GM12878 (cell line): ENCODE measurements around the gene TBX10. TPM values are rescaled to one million over a fixed set of nuclear protein-coding genes. Genes with fewer than 3 reads are reported as not detected.
A peak's percentile ranks its signal among the peaks of the same experiment; 100 is the strongest.

ENCODE experiments used
- ATAC-seq: fragments of 200-7000 bp; cut with Tn5 transposase; 3 replicates; pipeline ENCODE4 v1.9.1; 2020; ENCODE audit warnings: mild to moderate bottlenecking, moderate library complexity
- BruUV-seq: library from RNA; stranded (reverse); fragments of 400-500 nt; replicated peaks from 2 replicates; lab custom pipeline; 2021; lab: Mats Ljungman, UMichigan
- CTCF ChIA-PET: fragments of 300-600 bp; sonication (Branson Sonifier 250); formaldehyde crosslinking; extraction: SDS; loops from one replicate; lab custom pipeline; 2021; ENCODE audit warnings: inconsistent platforms; lab: Yijun Ruan, JAX
- POLR2A ChIA-PET: fragments of 350-600 bp; formaldehyde crosslinking; extraction: SDS; loops from one replicate; lab custom pipeline; 2021; ENCODE audit warnings: inconsistent platforms; lab: Charles Lee
- RAD21 ChIA-PET: fragments of 300-600 bp; sonication (Branson Sonifier 250); formaldehyde crosslinking; loops from one replicate; lab custom pipeline; 2023; ENCODE audit warnings: antibody characterized with exemption; ENCODE audit not compliant: unreplicated experiment; lab: Charles Lee
- SMC1A ChIA-PET: fragments of 300-600 bp; sonication (Branson Sonifier 250); formaldehyde crosslinking; loops from one replicate; lab custom pipeline; 2023; ENCODE audit not compliant: unreplicated experiment, uncharacterized antibody; lab: Charles Lee
- DNase-seq: peaks from one replicate; pipeline ENCODE4 v3.0.0-alpha.2; 2011; ENCODE audit warnings: low read depth, low spot score
- FAIRE-seq: peaks from 3 replicates; lab custom pipeline; 2011; peaks lifted over from hg19 to GRCh38; lab: Jason Lieb, UNC
- H2AFZ ChIP-seq: 2 replicates; pipeline ENCODE4 v1.6.0; 2011; ENCODE audit warnings: low read depth, low read length, control low read depth; ENCODE audit not compliant: control insufficient read depth
- H3K27ac ChIP-seq: 2 replicates; pipeline ENCODE4 v1.5.1; 2011; ENCODE audit warnings: control low read depth; ENCODE audit not compliant: control insufficient read depth, insufficient read depth
- H3K27me3 ChIP-seq, 2 experiments: replicated peaks in 1 of 2; 2 replicates each; pipeline versions ENCODE4 v1.6.0 to v1.6.1; 2011; ENCODE audit warnings: low read length in 1 of 2; ENCODE audit not compliant: control insufficient read depth in 2 of 2, insufficient read depth in 2 of 2
- H3K36me3 ChIP-seq, 2 experiments: 2 replicates each; pipeline ENCODE4 v1.5.1; 2011; ENCODE audit warnings: low read length in 1 of 2; ENCODE audit not compliant: control insufficient read depth in 2 of 2, insufficient read depth in 2 of 2
- H3K4me1 ChIP-seq: 2 replicates; pipeline ENCODE4 v1.6.1; 2011; ENCODE audit warnings: mild to moderate bottlenecking, low read length, moderate library complexity, mixed read lengths; ENCODE audit not compliant: control insufficient read depth, insufficient read depth
- H3K4me2 ChIP-seq: 2 replicates; pipeline ENCODE4 v1.6.0; 2011; ENCODE audit warnings: control low read depth; ENCODE audit not compliant: control insufficient read depth, insufficient read depth
- H3K4me3 ChIP-seq: fragments of 200-600 bp; sonication (generic); 2 replicates; pipeline ENCODE4 v1.5.1; 2016
- H3K79me2 ChIP-seq: 2 replicates; pipeline ENCODE4 v1.6.0; 2011; ENCODE audit warnings: low read length; ENCODE audit not compliant: control insufficient read depth, insufficient read depth
- H3K9ac ChIP-seq: 2 replicates; pipeline ENCODE4 v1.8.0; 2011; ENCODE audit warnings: low read length, control low read depth, mixed read lengths; ENCODE audit not compliant: control insufficient read depth, insufficient read depth
- H3K9me3 ChIP-seq: replicated peaks from 3 replicates; pipeline ENCODE4 v1.5.1; 2011; ENCODE audit warnings: mild to moderate bottlenecking, low read length; ENCODE audit not compliant: control insufficient read depth, insufficient read depth
- H4K20me1 ChIP-seq: 2 replicates; pipeline ENCODE4 v1.6.0; 2011; ENCODE audit not compliant: control insufficient read depth, insufficient read depth
- BHLHE40 ChIP-seq, 2 experiments: fragments of 450-650 bp in 1 of 2; IDR thresholded peaks; 2 replicates each; pipeline ENCODE4 v1.6.1; 2011 to 2017; ENCODE audit warnings: low read depth in 2 of 2, borderline replicate concordance in 1 of 2, improper control_type of control experiment in 1 of 2, low read length in 1 of 2, mild to moderate bottlenecking in 1 of 2
- CHD1 ChIP-seq: IDR thresholded peaks from 2 replicates; pipeline ENCODE4 v1.6.1; 2012; ENCODE audit warnings: low read depth, low read length, improper control_type of control experiment
- CREB1 ChIP-seq: IDR thresholded peaks from 2 replicates; pipeline ENCODE4 v1.6.1; 2012; ENCODE audit warnings: low read depth, mild to moderate bottlenecking, inconsistent platforms
- EP300 ChIP-seq, 2 experiments: fragments of 150-350 bp in 1 of 2; IDR thresholded peaks; 2 replicates each; pipeline ENCODE4 v1.6.1; 2011 to 2012; ENCODE audit warnings: low read depth in 2 of 2, low read length in 2 of 2, borderline replicate concordance in 1 of 2, improper control_type of control experiment in 1 of 2, inconsistent platforms in 1 of 2; ENCODE audit not compliant: control insufficient read depth in 1 of 2
- HDGF ChIP-seq: fragments of 450-650 bp; IDR thresholded peaks from 2 replicates; pipeline ENCODE4 v1.6.1; 2016; ENCODE audit warnings: antibody characterized with exemption
- IKZF1 ChIP-seq: fragments of 450-650 bp; conservative IDR thresholded peaks from 2 replicates; pipeline ENCODE4 v1.6.1; 2017; ENCODE audit warnings: antibody characterized with exemption, mild to moderate bottlenecking
- IRF5 ChIP-seq: fragments of 450-650 bp; IDR thresholded peaks from 2 replicates; pipeline ENCODE4 v1.6.1; 2017; ENCODE audit warnings: borderline replicate concordance
- MYB ChIP-seq: fragments of 150-350 bp; IDR thresholded peaks from 2 replicates; pipeline ENCODE4 v1.6.1; 2014; ENCODE audit warnings: mild to moderate bottlenecking, low read depth, low read length, borderline replicate concordance
- PAX5 ChIP-seq: IDR thresholded peaks from 2 replicates; pipeline ENCODE4 v1.6.1; 2011; ENCODE audit warnings: low read depth, low read length, borderline replicate concordance
- RBBP5 ChIP-seq: fragments of 200-600 bp; sonication (generic); conservative IDR thresholded peaks from 2 replicates; pipeline ENCODE4 v1.6.1; 2016
- RFX5 ChIP-seq: IDR thresholded peaks from 2 replicates; pipeline ENCODE4 v1.6.1; 2011; ENCODE audit warnings: low read depth, low read length, improper control_type of control experiment
- SMARCA5 ChIP-seq: fragments of 450-650 bp; IDR thresholded peaks from 2 replicates; pipeline ENCODE4 v1.6.1; 2017; ENCODE audit warnings: mild to moderate bottlenecking
- TBL1XR1 ChIP-seq: IDR thresholded peaks from 2 replicates; pipeline ENCODE4 v1.6.1; 2012; ENCODE audit warnings: low read depth, low read length, improper control_type of control experiment
- TCF3 ChIP-seq: IDR thresholded peaks from 2 replicates; pipeline ENCODE4 v1.6.1; 2012; ENCODE audit warnings: low read depth, mild to moderate bottlenecking, low read length, borderline replicate concordance; ENCODE audit not compliant: insufficient read depth
- ZNF217 ChIP-seq: fragments of 450-650 bp; IDR thresholded peaks from 2 replicates; pipeline ENCODE4 v1.6.1; 2017; ENCODE audit warnings: antibody characterized with exemption, mild to moderate bottlenecking
- ZNF24 ChIP-seq: fragments of 450-650 bp; IDR thresholded peaks from 2 replicates; pipeline ENCODE4 v1.6.1; 2017; ENCODE audit warnings: antibody characterized with exemption, mild to moderate bottlenecking
- ZNF274 ChIP-seq: IDR thresholded peaks from one replicate; pipeline ENCODE4 v1.8.0; 2011; ENCODE audit not compliant: insufficient read length, insufficient read depth
- ZNF687 ChIP-seq: fragments of 450-650 bp; IDR thresholded peaks from 2 replicates; pipeline ENCODE4 v1.6.1; 2017; ENCODE audit warnings: mild to moderate bottlenecking, moderate library complexity
- WGBS: methylation state at CpG from one replicate; pipeline ENCODE4 v1.1.6; 2016; ENCODE audit warnings: low lambda C conversion rate; ENCODE audit not compliant: insufficient replicate concordance, insufficient coverage; ENCODE audit errors: missing lambda C conversion rate; 5-methylcytosine and 5-hydroxymethylcytosine counted together
- in situ Hi-C: fragments of 300-500 bp; cut with MboI; formaldehyde crosslinking; loops from 9 replicates; pipeline ENCODE4 v1.14.3; 2018; ENCODE audit warnings: mixed read lengths
- intact Hi-C: fragments of 100-400 bp; cut with micrococcal nuclease; formaldehyde crosslinking; loops from one replicate; pipeline ENCODE4 v1.14.2; 2022; ENCODE audit not compliant: unreplicated experiment
- polyA plus RNA-seq, 11 experiments: library from polyadenylated mRNA; depleted of rRNA in 4 of 11; unstranded in 6 of 11; stranded (reverse) in 5 of 11; fragments of >200 nt; fragmentation: Nextera tagmentation in 4 of 11; fragmentation: Illumina TruSeq in 1 of 11; extraction: Ambion mirVana in 4 of 11; extraction: Trizol in 1 of 11; gene quantifications; 1 replicate in 1 of 11; 2 replicates in 10 of 11; pipeline versions ENCODE4 v1.2.1 to v1.2.3, GENCODE V29; 2011 to 2016; ENCODE audit warnings: inconsistent platforms in 2 of 11, missing spikeins in 2 of 11, low read depth in 1 of 11
- total RNA-seq, 4 experiments: library from RNA; depleted of rRNA in 3 of 4; stranded (reverse); fragments of >200 nt in 3 of 4; fragmentation: Illumina TruSeq in 1 of 4; extraction: Trizol in 1 of 4; gene quantifications; 2 replicates each; pipeline versions ENCODE4 v1.2.1 to v1.2.3, GENCODE V29; 2013 to 2021

Gene TBX10
- total and polyA plus RNA-seq, 10 of the 15 experiments (the other 5 are each of a cell fraction or from before 2014, with no cell fraction given): 0.10 to 0.44 (median 0.20) TPM; not detected in 4

- no peak overlapping the region; the same call in 1 of the 2 replicates for H2AFZ ChIP-seq
- H3K4me2 ChIP-seq: peak overlapping the region; percentile 58
- H3K27ac ChIP-seq: peak overlapping the region; percentile 50
- ATAC-seq (peak; percentile 53), DNase-seq (peak; percentile 70), FAIRE-seq (peak; percentile 13)
- H4K20me1 ChIP-seq: no peaks in the 10 kb centered on the region
- CTCF ChIA-PET: interaction anchor here (0.6 to 8.4 kb wide), 11 partner anchors 7 to 283 kb away, joined by 3 to 132 read pairs (median 6); partner anchors contain the start of genes NUDT8 and TBX10
- peaks cover 3% of the 10 kb centered on the region; the same call in 2 of the 3 replicates for H3K9me3 ChIP-seq
- SMC1A ChIA-PET: interaction anchor here (1.3 to 6.2 kb wide), 4 partner anchors 10 to 88 kb away, joined by 4 to 69 read pairs (median 5); no protein-coding TSS in a partner anchor
- in situ Hi-C loops: no loop called here
- WGBS: 3% methylated on average over 24 of the region's 24 CpGs
- no peak overlapping the region for H3K4me3 ChIP-seq
- intact Hi-C loops: no loop called here
- no peaks in the 10 kb centered on the region for H3K27me3 ChIP-seq
- POLR2A ChIA-PET: interaction anchor here (0.5 to 1.5 kb wide), 5 partner anchors 9 to 89 kb away, joined by 3 to 4 read pairs (median 3); partner anchors contain the start of gene NUDT8
- H3K36me3 ChIP-seq: no peaks in the 10 kb centered on the region
- H3K79me2 ChIP-seq: no peaks in the 10 kb centered on the region
- RAD21 ChIA-PET: interaction anchor here (0.6 to 5.6 kb wide), 6 partner anchors 10 to 64 kb away, joined by 3 to 49 read pairs (median 7); partner anchors contain the start of genes GSTP1 and NUDT8
- peaks cover 61% of the 10 kb centered on the region for H3K4me1 ChIP-seq
- H3K9ac ChIP-seq: no peak overlapping the region
- no TSS peak for BruUV-seq
- peak in 1 of 2 experiments; percentile 64; a peak in 1 of 4 replicates for TF ChIP-seq BHLHE40 (IDR thresholded peaks at IDR 0.05; ENCODE audit: borderline replicate concordance in 1 of 2, low read depth in 2 of 2, low read length in 1 of 2)
- TF ChIP-seq TBL1XR1: no peak
- TF ChIP-seq ZNF687: peak; percentile 68
- peak; percentile 30; the same call in 1 of the 2 replicates for TF ChIP-seq CREB1
- TF ChIP-seq EP300 (IDR thresholded peaks at IDR 0.05; ENCODE audit: borderline replicate concordance in 1 of 2, control insufficient read depth in 1 of 2, low read depth in 2 of 2, low read length in 2 of 2): peak in 1 of 2 experiments; percentile 14; a peak in 1 of 4 replicates
- TF ChIP-seq CHD1: no peak
- TF ChIP-seq RBBP5: no peak
- 0 out of 2 replicates have a peak, but pooled peaks have one; percentile 50 for TF ChIP-seq HDGF
- TF ChIP-seq ZNF217: peak; percentile 86
- TF ChIP-seq MYB: no peak
- peak; percentile 73; the same call in 1 of the 2 replicates for TF ChIP-seq IRF5
- 0 out of 2 replicates have a peak, but pooled peaks have one; percentile 39 for TF ChIP-seq TCF3
- no peak for TF ChIP-seq ZNF274
- TF ChIP-seq SMARCA5: peak; percentile 93; the same call in 1 of the 2 replicates
- TF ChIP-seq IKZF1: peak; percentile 68
- no peak for TF ChIP-seq RFX5
- peak; percentile 80 for TF ChIP-seq PAX5
- no peak for TF ChIP-seq ZNF24
Observed at GRCh38 chr11:67646535-67647336, 7.2 kb upstream of the TBX10 start.
